Osteoblast (primary cell): ENCODE data around the gene SNRPA1. TPM values are rescaled to one million over a fixed set of nuclear protein-coding genes. Genes with fewer than 3 reads are reported as not detected.

Experiments
- DNase-seq: peaks from one replicate; pipeline ENCODE4 v3.0.0; 2011; ENCODE audit warnings: low spot score, mixed read lengths; ENCODE audit not compliant: insufficient read length; ENCODE audit errors: missing footprints
- H2AFZ ChIP-seq: 2 replicates; pipeline ENCODE4 v1.6.0; 2011; ENCODE audit warnings: mild to moderate bottlenecking, low read length
- H3K27ac ChIP-seq: 2 replicates; pipeline ENCODE4 v1.5.1; 2011; ENCODE audit warnings: mild to moderate bottlenecking, low read depth, low read length, moderate library complexity
- H3K27me3 ChIP-seq: 2 replicates; pipeline ENCODE4 v1.6.0; 2012; ENCODE audit warnings: mild to moderate bottlenecking, control low read depth, inconsistent platforms, low read length, moderate library complexity; ENCODE audit not compliant: insufficient read depth
- H3K36me3 ChIP-seq: 2 replicates; pipeline ENCODE4 v1.5.1; 2011; ENCODE audit warnings: mild to moderate bottlenecking, low read length, control low read depth, moderate library complexity; ENCODE audit not compliant: insufficient read depth
- H3K4me1 ChIP-seq: 2 replicates; pipeline ENCODE4 v1.5.1; 2011; ENCODE audit warnings: mild to moderate bottlenecking, low read length, control low read depth, moderate library complexity; ENCODE audit not compliant: insufficient read depth
- H3K4me2 ChIP-seq: 2 replicates; pipeline ENCODE4 v1.6.0; 2011; ENCODE audit warnings: mild to moderate bottlenecking, low read length; ENCODE audit not compliant: insufficient read depth
- H3K4me3 ChIP-seq: fragments of 200-600 bp; sonication (generic); 3 replicates; pipeline ENCODE4 v1.5.1; 2012; ENCODE audit warnings: mild to moderate bottlenecking, low read length, inconsistent platforms; ENCODE audit not compliant: insufficient read depth
- H3K79me2 ChIP-seq: 2 replicates; pipeline ENCODE4 v1.6.0; 2012; ENCODE audit warnings: mild to moderate bottlenecking, low read length, control low read depth, inconsistent platforms; ENCODE audit not compliant: insufficient read depth
- H3K9me3 ChIP-seq: 2 replicates; pipeline ENCODE4 v1.5.1; 2011; ENCODE audit warnings: low read depth, low read length, control low read depth
- H4K20me1 ChIP-seq: 2 replicates; pipeline ENCODE4 v1.6.0; 2012; ENCODE audit warnings: mild to moderate bottlenecking, low read length, control low read depth; ENCODE audit not compliant: insufficient read depth
- total RNA-seq: library from RNA; depleted of rRNA; stranded (reverse); fragments of >200 nt; gene quantifications from 2 replicates; pipeline ENCODE4 v1.2.3, GENCODE V29; 2012
- TF ChIP-seq, protein P1 (sequence below): IDR thresholded peaks from 2 replicates; pipeline ENCODE4 v1.5.1; 2011; ENCODE audit warnings: mild to moderate bottlenecking, low read depth, low read length, moderate library complexity; ENCODE audit errors: extremely low read depth

Gene SNRPA1
- total RNA-seq, 1 donor, result 9.8 TPM

DNA sequence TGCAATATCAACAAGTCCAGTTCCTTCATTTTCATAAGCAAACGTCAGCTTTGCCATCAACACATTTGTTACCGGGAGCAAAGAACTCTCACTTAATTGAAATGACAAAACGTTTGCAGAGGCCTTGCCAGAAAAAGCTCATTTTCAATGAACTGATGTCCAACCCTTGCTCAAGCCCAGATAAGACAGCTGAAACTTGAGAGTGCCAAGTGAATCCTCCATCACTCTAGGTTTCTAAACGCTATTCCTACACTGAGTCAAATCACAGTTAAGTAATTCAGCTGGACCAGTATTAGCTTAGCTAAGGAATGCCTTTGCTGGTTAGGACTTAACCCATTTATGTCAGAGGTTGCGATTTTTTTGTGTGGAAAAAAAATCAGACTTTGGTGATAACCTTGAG, 54.7 kb downstream of the SNRPA1 start:
- no peaks in the 10 kb centered on the region for H3K9me3 ChIP-seq
- H3K27me3 ChIP-seq, result no peaks in the 10 kb centered on the region
- H3K4me2 ChIP-seq, result peak overlapping the region; percentile 2
- H3K27ac ChIP-seq, result peak overlapping the region; percentile 32
- no peak overlapping the region for H3K4me3 ChIP-seq
- DNase-seq, result no peak
- TF ChIP-seq, protein P1, sequence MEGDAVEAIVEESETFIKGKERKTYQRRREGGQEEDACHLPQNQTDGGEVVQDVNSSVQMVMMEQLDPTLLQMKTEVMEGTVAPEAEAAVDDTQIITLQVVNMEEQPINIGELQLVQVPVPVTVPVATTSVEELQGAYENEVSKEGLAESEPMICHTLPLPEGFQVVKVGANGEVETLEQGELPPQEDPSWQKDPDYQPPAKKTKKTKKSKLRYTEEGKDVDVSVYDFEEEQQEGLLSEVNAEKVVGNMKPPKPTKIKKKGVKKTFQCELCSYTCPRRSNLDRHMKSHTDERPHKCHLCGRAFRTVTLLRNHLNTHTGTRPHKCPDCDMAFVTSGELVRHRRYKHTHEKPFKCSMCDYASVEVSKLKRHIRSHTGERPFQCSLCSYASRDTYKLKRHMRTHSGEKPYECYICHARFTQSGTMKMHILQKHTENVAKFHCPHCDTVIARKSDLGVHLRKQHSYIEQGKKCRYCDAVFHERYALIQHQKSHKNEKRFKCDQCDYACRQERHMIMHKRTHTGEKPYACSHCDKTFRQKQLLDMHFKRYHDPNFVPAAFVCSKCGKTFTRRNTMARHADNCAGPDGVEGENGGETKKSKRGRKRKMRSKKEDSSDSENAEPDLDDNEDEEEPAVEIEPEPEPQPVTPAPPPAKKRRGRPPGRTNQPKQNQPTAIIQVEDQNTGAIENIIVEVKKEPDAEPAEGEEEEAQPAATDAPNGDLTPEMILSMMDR, result no peak
- no peak overlapping the region for H2AFZ ChIP-seq
- peaks cover 35% of the 10 kb centered on the region for H3K4me1 ChIP-seq
- H3K36me3 ChIP-seq, result peaks cover 14% of the 10 kb centered on the region
- H4K20me1 ChIP-seq, result peaks cover 60% of the 10 kb centered on the region
- peaks cover 95% of the 10 kb centered on the region for H3K79me2 ChIP-seq

DNA sequence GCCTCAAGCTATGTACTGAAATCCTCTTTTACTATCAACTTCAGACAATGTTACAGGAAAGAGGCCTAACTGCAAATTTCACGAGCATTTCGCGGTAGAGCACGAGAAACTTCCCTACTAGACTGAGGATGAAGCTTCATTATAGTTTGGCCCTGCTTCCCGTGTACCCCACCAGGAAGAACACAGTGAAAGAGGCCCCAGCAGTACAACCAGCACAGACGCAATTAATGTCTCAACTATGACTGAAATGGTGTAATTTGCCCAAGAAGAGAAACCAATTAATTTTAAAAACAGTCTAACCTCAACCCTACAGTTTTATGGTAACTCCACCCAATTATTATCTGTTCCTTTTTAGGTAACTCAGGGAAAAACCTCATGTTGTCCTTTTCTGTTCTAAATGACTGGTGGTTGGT, 55.3 kb downstream of the SNRPA1 start:
- Histone ChIP-seq H3K4me1 (peaks cover 33% of the 10 kb centered on the region), H3K4me3 (no peak overlapping the region), H3K27ac (peak overlapping the region; percentile 32), H3K79me2 (peaks cover 95% of the 10 kb centered on the region), H4K20me1 (peaks cover 59% of the 10 kb centered on the region), H3K27me3 (no peaks in the 10 kb centered on the region), H2AFZ (no peak overlapping the region), H3K9me3 (no peaks in the 10 kb centered on the region), H3K36me3 (peaks cover 20% of the 10 kb centered on the region), H3K4me2 (peak overlapping the region; percentile 2)
- no peak for DNase-seq
- TF ChIP-seq, protein P1, result no peak

DNA sequence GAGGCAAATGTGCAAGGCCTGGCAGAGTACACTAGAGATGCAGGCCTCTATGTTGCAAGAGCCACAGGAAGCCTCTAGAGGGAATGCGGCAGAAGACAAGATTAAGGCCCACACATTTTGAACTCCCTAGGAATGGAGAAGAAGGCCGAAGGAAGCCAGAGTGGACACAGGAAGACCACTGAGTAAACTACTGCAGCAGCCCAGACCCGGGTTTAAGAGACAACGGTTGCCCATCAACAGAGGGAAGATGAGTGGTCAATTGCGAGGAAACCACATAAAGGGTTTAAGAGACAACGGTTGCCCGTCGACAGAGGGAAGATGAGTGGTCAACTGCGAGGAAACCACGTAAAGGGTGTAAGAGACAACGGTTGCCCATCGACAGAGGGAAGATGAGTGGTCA, 57.8 kb downstream of the SNRPA1 start:
- H4K20me1 ChIP-seq, result peaks cover 53% of the 10 kb centered on the region
- H3K9me3 ChIP-seq, result no peaks in the 10 kb centered on the region
- no peak overlapping the region for H3K4me3 ChIP-seq
- TF ChIP-seq, protein P1, result no peak
- H3K27me3 ChIP-seq, result no peaks in the 10 kb centered on the region
- peaks cover 32% of the 10 kb centered on the region for H3K36me3 ChIP-seq
- H3K4me2 ChIP-seq, result no peak overlapping the region
- H3K4me1 ChIP-seq, result peaks cover 15% of the 10 kb centered on the region
- no peak overlapping the region for H3K27ac ChIP-seq
- no peak overlapping the region for H2AFZ ChIP-seq
- H3K79me2 ChIP-seq, result peaks cover 95% of the 10 kb centered on the region
- DNase-seq, result no peak

DNA sequence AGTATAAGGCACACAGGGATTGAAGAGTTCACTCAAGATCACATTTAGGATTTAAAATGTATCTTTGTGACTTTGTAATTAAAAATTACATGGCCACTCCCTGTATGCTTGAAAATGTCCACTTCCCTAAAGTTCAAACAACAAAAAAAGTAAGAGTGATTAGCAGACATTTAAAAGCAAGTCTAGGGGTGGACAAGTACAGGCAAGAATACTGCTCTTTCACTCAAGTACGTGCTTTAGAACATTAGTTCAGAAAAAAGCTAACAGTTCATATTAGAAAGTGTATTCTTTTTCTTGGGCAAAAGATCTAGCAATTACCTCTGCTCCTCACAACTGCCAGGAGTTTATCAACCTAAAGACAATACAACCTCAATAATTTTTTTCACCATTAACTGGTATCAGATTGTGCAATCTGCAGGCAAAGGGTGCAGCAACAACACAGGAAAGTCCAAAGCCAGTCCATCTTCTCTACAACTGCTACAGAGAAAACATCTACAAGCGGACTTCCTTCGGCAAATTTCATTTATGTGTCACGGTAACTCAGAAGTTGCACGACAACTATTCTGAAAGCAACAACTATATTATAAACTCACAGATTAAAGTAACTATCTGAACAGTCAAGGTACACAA, 61.3 kb downstream of the SNRPA1 start:
- H3K9me3 ChIP-seq, result no peaks in the 10 kb centered on the region
- H3K36me3 ChIP-seq, result peaks cover 34% of the 10 kb centered on the region
- H3K4me1 ChIP-seq, result peaks cover 3% of the 10 kb centered on the region
- H2AFZ ChIP-seq, result no peak overlapping the region
- no peak overlapping the region for H3K4me2 ChIP-seq
- peaks cover 44% of the 10 kb centered on the region for H4K20me1 ChIP-seq
- no peaks in the 10 kb centered on the region for H3K27me3 ChIP-seq
- no peak for DNase-seq
- H3K4me3 ChIP-seq, result no peak overlapping the region
- peaks cover 95% of the 10 kb centered on the region for H3K79me2 ChIP-seq
- TF ChIP-seq, protein P1, result no peak
- H3K27ac ChIP-seq, result no peak overlapping the region
